ENCODE results near the gene ZNF681.

The ZNF681 gene

DNA sequence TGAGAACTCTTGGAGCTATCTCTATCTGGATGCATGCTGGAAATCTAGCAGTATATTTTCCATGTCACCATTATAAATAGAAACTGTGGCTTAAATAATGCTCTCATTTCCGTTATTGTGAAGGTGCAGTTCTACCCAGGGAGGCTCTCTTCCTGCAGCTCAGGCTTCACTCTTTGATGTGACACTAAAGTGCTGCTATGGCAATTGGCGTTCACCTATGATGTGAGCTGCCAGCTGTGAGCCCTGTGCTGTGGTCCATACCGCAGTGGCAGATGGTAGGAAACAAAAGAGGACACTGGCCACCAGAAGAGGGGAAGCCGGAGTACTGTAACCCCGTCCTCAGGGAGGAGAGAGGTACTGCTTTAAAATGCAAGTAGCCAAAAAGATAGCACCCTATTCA is 40.6 kb upstream of the ZNF681 start:
- in situ Hi-C loops (cut with HindIII; ENCODE audit: low sequenced_read_pairs): no loop called here
- TF ChIP-seq, protein P1, sequence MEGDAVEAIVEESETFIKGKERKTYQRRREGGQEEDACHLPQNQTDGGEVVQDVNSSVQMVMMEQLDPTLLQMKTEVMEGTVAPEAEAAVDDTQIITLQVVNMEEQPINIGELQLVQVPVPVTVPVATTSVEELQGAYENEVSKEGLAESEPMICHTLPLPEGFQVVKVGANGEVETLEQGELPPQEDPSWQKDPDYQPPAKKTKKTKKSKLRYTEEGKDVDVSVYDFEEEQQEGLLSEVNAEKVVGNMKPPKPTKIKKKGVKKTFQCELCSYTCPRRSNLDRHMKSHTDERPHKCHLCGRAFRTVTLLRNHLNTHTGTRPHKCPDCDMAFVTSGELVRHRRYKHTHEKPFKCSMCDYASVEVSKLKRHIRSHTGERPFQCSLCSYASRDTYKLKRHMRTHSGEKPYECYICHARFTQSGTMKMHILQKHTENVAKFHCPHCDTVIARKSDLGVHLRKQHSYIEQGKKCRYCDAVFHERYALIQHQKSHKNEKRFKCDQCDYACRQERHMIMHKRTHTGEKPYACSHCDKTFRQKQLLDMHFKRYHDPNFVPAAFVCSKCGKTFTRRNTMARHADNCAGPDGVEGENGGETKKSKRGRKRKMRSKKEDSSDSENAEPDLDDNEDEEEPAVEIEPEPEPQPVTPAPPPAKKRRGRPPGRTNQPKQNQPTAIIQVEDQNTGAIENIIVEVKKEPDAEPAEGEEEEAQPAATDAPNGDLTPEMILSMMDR (IDR thresholded peaks at IDR 0.05; ENCODE audit: low read depth, low read length, missing control alignments): no peak
- H3K4me3 ChIP-seq (ENCODE audit: low read depth, low read length): no peak overlapping the region
- DNase-seq (ENCODE audit: low read depth): no peak

DNA sequence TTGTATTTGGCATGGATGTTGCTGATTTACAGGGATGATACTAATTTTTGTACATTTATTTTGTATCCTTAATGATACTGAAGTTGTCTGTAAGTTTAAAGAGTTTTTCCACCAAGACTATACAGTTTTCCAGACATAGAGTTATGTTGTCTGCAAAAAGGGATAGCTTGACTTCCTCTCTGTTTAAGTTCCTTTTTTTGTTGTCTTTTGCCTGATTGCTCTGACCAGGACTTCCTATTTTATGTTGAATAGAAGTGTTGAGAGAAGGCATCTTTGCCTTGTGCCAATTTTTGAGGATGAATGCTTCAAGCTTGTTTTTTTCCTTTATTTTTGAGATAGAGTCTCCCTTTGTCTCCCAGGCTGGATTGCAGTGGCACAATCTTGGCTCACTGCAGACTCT is 36.8 kb upstream of the ZNF681 start:
- no peak for DNase-seq (ENCODE audit: low read depth)
- no peak overlapping the region for H3K4me3 ChIP-seq (ENCODE audit: low read depth, low read length)
- in situ Hi-C loops (cut with HindIII; ENCODE audit: low sequenced_read_pairs): no loop called here
- TF ChIP-seq, protein P1 (IDR thresholded peaks at IDR 0.05; ENCODE audit: low read depth, low read length, missing control alignments): no peak

DNA sequence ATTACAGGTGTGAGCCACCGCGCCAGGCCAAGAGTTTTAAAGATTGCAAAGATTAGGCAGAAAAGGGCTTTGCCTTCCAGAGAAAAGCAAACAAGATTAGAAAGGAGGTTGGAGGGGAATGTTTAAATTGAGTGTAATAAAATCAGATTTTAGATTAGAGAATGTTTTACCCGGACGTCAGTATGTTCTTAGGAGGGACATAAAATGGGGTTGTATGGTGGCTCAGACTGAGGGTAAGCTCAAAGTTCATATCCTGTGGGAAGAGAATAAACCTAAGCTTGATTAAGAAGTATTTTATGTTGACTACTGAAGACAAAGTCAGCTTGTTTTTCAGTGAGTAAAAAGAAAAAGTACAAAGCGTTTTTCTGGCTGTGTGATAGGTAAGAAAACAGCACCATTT is 34.1 kb upstream of the ZNF681 start:
- DNase-seq (ENCODE audit: low read depth): no peak
- in situ Hi-C loops (cut with HindIII; ENCODE audit: low sequenced_read_pairs): no loop called here
- no peak overlapping the region for H3K4me3 ChIP-seq (ENCODE audit: low read depth, low read length)
- TF ChIP-seq, protein P1 (IDR thresholded peaks at IDR 0.05; ENCODE audit: low read depth, low read length, missing control alignments): no peak

DNA sequence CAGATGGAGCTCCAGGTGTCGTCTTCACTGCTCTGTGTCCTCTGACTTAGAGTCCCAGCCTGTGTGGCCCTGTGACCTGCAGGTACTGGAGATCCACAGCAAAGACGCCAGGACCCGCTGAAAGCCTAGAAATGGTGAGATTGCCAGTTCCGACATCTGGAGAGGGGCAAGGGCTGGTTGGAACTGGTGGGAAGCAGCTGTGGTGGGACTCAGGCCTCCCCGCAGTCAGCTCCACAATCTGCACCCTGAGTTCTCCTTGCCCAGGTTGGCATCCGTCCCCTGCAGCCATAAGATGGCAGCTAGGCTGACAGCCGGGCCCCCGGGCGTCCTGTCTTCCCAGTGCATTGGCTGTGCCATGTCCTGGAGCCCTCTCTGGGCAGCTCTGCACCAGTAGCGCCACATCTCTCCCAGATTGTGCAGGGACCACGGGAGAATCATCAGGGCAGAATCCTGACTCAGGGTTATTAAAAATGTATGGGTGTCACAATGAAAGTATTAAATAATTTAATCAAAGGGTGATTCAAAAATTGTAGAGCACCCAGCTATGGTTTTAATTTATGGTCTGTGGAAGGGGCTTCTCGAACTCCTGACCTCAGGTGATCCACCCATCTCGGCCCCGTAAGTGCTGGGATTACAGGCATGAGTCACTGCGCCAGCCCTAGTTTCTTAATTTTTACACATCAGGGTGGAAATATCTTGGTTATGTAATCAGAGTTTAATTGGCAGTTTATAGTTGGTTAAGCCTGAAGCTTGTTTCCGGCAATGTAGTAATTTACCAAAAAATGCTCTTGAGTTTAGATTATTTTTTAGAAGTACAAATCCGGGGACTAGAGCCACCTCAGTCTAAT is 32.2 kb upstream of the ZNF681 start:
- no peak for DNase-seq (ENCODE audit: low read depth)
- TF ChIP-seq, protein P1 (IDR thresholded peaks at IDR 0.05; ENCODE audit: low read depth, low read length, missing control alignments): no peak
- H3K4me3 ChIP-seq (ENCODE audit: low read depth, low read length): no peak overlapping the region
- in situ Hi-C loops (cut with HindIII; ENCODE audit: low sequenced_read_pairs): no loop called here

DNA sequence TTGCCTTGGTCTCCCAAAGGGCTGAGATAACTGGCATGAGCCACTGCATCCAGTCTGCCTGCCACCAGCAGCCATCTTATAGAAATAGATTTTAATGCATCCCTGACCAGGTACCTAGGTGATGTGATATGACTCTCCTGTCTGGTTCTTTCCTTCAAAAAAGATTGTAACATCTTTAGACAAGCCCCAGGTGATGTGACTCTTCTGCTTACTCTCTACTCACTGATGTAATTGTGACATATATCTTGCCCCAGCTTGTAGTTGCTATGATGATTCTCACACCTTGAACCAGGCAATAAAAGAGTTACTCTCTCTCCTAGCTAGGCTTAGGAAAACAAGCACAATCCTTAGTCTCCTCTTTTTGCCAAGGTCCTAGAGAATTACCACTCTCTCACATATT is 30.6 kb upstream of the ZNF681 start:
- TF ChIP-seq, protein P1 (IDR thresholded peaks at IDR 0.05; ENCODE audit: low read depth, low read length, missing control alignments): no peak
- in situ Hi-C loops (cut with HindIII; ENCODE audit: low sequenced_read_pairs): no loop called here
- no peak overlapping the region for H3K4me3 ChIP-seq (ENCODE audit: low read depth, low read length)
- no peak for DNase-seq (ENCODE audit: low read depth)

DNA sequence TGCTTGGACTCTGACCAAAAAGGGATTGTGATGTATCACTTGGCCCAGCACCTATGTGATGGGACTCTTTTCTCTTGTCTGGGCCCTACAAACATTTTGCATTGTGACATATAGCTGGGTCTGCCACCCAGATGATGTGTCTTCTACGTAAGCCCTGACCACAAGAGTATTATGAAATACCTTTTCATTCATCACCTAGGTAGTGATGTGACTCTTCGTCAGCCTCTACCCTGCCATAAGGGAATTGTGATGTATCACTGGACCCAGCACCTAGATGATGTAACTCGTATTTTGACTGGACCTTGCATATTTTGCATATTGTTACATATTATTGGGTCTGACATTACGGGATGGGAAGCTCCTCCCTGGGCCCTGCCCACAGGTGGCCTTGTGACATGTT is 29.7 kb upstream of the ZNF681 start:
- in situ Hi-C loops (cut with HindIII; ENCODE audit: low sequenced_read_pairs): no loop called here
- DNase-seq (ENCODE audit: low read depth): no peak
- TF ChIP-seq, protein P1 (IDR thresholded peaks at IDR 0.05; ENCODE audit: low read depth, low read length, missing control alignments): no peak
- no peak overlapping the region for H3K4me3 ChIP-seq (ENCODE audit: low read depth, low read length)

Data from astrocyte of the cerebellum (primary cell).